D721Med (cell line): Measurements from ENCODE around the gene RNF144B.

Source experiments
- DNase-seq: peaks from one replicate; pipeline ENCODE4 v3.0.0; 2011; ENCODE audit warnings: low spot score; ENCODE audit not compliant: insufficient read length
- FAIRE-seq: peaks from 2 replicates; lab custom pipeline; 2011; peaks lifted over from hg19 to GRCh38; lab: Jason Lieb, UNC
- TF ChIP-seq, protein P1 (sequence below): IDR thresholded peaks from 2 replicates; pipeline ENCODE4 v1.5.1; 2012; ENCODE audit warnings: mild to moderate bottlenecking, control low read depth; ENCODE audit not compliant: insufficient read depth; ENCODE audit errors: missing control alignments

Gene RNF144B

DNA sequence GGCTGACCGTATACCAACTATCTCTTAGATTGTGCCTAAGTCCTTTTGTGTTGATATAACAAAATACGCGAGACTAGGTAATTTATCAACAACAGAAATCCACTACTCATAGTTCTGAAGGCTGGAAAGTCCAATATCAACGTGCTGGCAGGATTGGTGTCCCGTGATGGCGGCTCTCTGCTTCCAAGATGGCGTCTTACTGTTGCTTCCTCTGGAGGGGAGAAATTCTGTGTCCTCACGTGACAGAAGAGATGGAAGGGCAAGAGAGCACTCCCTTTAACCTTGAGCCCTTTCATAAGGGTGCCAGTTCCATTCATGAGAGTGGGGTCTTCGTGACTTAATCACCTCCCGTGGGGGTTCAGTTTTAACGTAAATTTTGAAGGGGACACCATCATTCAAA, 28.1 kb downstream of the RNF144B start:
- TF ChIP-seq, protein P1, sequence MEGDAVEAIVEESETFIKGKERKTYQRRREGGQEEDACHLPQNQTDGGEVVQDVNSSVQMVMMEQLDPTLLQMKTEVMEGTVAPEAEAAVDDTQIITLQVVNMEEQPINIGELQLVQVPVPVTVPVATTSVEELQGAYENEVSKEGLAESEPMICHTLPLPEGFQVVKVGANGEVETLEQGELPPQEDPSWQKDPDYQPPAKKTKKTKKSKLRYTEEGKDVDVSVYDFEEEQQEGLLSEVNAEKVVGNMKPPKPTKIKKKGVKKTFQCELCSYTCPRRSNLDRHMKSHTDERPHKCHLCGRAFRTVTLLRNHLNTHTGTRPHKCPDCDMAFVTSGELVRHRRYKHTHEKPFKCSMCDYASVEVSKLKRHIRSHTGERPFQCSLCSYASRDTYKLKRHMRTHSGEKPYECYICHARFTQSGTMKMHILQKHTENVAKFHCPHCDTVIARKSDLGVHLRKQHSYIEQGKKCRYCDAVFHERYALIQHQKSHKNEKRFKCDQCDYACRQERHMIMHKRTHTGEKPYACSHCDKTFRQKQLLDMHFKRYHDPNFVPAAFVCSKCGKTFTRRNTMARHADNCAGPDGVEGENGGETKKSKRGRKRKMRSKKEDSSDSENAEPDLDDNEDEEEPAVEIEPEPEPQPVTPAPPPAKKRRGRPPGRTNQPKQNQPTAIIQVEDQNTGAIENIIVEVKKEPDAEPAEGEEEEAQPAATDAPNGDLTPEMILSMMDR, result no peak
- FAIRE-seq, result no peak

DNA sequence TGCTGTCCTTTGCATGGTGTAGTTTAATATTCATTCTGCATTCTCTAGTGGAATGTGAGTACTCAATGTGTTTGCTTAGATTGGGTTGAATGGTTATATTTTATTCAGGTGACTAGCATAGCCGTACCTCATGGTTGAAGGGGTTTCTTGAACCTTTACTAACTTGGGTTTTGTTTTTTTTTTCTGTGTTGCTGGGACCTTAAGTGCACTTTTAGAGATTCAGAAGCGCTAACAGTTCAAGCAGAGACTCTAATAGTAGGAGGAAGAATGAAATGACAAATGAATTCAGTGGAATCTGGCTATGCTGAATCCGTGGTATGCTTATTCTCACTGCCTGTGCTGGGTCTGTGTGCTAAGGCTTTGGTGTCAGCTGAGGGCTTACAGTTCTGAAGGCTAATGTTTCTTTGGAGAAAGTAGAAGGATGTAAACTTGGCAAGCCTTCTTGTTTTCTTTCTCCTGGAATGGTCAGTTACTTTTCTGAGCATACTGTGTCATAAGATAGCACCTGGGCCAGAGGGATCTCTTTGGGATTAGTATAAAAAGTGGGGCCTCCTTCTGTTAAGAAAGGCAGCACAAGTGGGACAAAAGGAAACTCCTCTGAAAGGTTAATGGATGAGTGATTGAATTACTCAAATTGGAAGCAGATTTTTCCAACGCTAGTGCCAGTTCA, 28.7 kb downstream of the RNF144B start:
- TF ChIP-seq, protein P1, result no peak
- DNase-seq, result no peak
- no peak for FAIRE-seq

More for the DNA sequence above, 28.1 kb downstream of the RNF144B start:
- DNase-seq, result no peak

DNA sequence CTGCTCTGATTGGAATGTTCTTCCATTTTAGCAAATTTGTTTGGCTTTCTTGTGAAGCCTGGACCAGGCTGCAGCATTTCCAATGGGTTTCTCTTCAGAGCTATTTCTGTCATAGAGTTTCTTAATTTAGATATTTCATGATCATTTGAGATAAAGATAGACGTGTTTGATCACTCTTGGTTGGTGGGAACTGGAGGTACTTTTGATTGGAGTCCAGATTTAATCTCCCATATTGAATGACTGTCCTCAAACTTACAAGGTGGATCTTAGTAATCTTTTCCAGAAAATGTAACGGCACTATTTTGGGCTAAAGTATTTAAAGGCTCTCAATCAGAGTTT, 29.2 kb downstream of the RNF144B start:
- FAIRE-seq, result no peak
- DNase-seq, result no peak
- TF ChIP-seq, protein P1, result no peak

DNA sequence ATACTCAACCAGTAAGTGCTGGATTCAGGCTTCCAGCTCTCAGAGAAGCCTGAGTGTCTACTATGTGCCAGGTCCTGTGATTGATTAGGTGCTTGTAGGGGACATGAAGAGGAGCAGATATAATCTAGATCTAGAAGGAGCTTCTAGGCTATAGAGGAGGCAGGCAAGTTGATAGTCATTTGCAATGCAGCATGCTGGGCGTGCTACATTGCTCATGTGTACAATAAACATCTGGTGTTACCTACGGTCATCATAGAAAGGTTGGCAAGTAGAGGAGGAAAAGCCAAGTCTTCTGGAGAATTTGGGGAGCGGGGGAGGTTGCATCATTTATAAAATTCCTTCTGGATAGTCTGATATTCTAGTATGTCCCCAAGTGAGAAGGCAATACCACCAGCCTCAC, 33.2 kb downstream of the RNF144B start:
- DNase-seq (no peak), FAIRE-seq (no peak)
- TF ChIP-seq, protein P1, result no peak

DNA sequence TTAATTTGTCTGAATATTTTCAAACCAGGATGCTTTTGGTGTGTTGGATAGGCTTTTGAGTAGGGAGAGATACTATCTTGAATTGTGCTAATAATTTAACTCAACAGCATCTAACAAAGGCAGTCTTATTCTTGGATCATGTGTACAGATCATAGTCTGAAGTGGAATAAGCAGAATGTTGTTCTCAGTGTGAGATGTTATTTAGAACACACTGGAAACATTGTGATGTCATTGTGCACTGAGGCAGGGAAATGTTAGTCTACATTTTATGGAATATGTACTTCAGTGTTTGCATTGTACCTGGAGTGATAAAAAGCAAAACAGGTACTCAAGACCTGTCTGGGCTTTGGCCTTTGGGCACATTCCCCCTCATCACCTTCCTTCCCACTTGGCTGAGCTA, 35.0 kb downstream of the RNF144B start:
- DNase-seq (no peak), FAIRE-seq (no peak)
- TF ChIP-seq, protein P1, result no peak

DNA sequence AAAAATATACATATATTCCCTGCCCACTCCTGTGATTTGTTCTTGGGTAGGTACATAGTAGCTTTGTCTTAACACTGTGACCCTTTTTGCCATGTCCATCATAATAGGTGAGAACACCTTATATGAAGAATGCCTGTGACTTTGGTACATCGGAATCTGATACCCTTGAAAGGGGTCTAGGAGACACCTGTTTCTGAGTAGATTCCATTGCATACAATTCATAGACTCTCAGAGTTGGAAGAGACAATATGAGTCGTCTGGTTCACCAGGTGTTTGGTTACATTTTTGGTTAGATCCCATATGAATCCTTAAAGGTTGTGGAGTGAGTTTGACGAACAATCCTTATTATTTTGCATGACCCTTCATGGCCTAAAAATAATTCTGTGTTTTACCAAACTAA, 36.3 kb downstream of the RNF144B start:
- DNase-seq (no peak), FAIRE-seq (no peak)
- TF ChIP-seq, protein P1, result no peak

DNA sequence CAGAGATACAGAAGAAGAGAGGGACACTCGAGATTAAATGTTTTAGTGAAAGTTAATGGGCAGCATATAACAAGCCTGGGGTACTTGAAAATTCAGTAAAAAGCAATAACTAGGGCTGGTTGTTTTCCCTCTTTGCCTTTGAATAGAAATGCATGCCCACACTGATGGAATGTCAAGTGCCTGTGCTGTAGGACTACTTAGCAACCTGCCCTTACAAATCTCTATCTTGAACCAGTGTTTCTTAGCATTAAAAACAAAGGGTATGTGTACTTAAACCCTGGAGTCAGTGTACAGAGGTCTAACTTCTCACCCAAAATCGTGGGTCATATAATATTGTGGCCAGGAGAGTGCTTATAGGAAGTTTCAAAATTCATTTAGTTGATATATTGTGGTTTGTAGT, 37.1 kb downstream of the RNF144B start:
- DNase-seq (no peak), FAIRE-seq (no peak)
- TF ChIP-seq, protein P1, result no peak
